Uterus (tissue), 2 donors: Measurements from ENCODE around the gene CPOX.
"Not testable (repeated sequence)": the region's sequence is repeated elsewhere in the genome, so short reads cannot be mapped to it uniquely, and the experiment has no call there.

ENCODE experiments used
- POLR2A ChIP-seq, 2 donors: fragments of 450-650 bp; IDR thresholded peaks; one replicate each; pipeline ENCODE4 v1.6.1; 2016; ENCODE audit warnings: antibody characterized with exemption in 2 of 2, mild to moderate bottlenecking in 1 of 2, moderate library complexity in 1 of 2
- TF ChIP-seq, protein P1 (sequence below), 4 experiments: fragments of 200-600 bp in 2 of 4; fragments of 450-650 bp in 2 of 4; sonication (generic) in 2 of 4; IDR thresholded peaks; one replicate each; pipeline ENCODE4 v1.5.1; 2016 to 2019; ENCODE audit warnings: antibody characterized with exemption in 4 of 4, mild to moderate bottlenecking in 2 of 4, moderate library complexity in 1 of 4

DNA sequence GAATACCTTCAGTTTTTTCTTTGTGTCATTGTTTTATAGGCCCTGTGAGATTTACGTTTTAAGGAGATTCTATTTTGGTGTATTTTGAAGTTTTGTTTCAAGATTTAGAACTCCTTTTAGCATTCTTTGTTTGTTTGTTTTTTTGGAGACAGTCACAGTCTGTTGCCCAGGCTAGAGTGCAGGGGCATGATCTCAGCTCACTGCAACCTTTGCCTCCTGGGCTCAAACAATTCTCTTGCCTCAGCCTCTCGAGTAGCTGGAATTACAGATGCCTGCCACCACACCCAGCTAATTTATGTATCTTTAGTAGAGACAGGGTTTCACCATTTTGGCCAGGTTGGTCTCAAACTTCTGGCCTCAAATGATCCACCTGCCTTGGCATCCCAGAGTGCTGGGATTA lies 48.3 kb upstream of the CPOX start:
- TF ChIP-seq, protein P1, sequence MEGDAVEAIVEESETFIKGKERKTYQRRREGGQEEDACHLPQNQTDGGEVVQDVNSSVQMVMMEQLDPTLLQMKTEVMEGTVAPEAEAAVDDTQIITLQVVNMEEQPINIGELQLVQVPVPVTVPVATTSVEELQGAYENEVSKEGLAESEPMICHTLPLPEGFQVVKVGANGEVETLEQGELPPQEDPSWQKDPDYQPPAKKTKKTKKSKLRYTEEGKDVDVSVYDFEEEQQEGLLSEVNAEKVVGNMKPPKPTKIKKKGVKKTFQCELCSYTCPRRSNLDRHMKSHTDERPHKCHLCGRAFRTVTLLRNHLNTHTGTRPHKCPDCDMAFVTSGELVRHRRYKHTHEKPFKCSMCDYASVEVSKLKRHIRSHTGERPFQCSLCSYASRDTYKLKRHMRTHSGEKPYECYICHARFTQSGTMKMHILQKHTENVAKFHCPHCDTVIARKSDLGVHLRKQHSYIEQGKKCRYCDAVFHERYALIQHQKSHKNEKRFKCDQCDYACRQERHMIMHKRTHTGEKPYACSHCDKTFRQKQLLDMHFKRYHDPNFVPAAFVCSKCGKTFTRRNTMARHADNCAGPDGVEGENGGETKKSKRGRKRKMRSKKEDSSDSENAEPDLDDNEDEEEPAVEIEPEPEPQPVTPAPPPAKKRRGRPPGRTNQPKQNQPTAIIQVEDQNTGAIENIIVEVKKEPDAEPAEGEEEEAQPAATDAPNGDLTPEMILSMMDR (IDR thresholded peaks at IDR 0.05), result not testable (repeated sequence)
- TF ChIP-seq POLR2A (IDR thresholded peaks at IDR 0.05), result not testable (repeated sequence)
